Stimulated activated CD4-positive, alpha-beta T cell treated with anti-CD3 and anti-CD28 coated beads, Interleukin-15, amount 100 ng/mL, for 48 hours (primary cell): ENCODE measurements around the gene ALLC.

Experiments
- DNase-seq, 2 donors: peaks; one replicate each; pipeline ENCODE4 v3.0.0-alpha.2; 2020; ENCODE audit warnings: low read depth in 2 of 2

ALLC gene

DNA sequence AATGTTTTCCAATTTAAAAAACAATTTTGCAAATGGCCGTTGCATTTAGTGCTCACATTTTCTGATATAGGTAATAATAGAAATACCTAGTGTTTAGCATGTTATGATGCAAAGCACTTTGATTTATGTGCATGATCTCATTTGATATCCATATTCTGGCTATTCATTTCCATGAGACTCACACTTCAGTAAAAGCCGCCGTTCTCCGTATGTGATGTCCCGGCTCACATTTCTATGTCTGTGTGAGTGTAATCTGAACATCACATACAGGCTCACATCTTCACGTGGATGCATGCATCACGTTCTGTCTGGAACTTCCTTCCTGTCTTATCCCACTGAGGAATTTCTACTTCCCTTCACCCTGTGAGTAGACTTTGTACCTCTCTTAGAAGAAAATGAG, 91.2 kb downstream of the ALLC start:
- no peak for DNase-seq

DNA sequence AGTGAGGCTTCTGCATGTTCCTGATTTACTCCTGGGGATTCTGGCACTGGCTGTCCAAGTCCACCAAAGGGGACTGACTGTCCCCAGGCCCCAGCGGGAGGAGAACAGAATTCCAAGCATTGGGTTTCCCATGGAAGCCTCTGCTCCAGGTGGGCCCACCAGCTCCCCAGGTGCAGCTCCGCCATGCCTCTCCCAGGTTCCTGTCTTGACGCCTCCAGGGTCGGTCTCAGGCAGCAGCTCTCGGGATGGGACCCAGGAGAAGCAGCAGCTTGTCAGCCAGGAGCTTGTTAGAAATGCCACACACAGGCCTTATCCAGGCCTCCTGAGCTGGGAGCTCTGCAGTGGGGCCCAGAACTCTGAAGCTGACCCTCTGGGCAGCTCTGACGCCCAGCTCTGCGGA, 93.3 kb downstream of the ALLC start:
- DNase-seq = no peak

DNA sequence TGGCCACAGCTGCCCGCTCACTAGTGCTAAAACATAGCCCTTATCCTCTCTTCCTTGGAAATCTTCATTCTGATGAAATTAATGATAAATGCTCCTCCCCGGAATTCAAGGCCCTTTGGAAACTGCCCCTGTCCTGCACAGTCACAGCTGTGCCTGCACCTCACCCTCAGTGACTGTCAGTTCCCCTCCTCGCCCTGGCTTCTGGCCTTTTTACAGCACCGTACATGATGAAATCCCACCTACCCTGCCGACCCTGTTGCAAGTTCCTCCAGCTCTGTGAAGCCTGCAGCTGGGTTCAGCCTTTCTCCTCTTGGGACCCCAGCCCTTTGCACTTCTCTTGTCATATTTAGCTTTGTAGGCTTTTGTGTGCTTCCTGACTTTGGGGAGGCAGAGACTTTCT, 93.8 kb downstream of the ALLC start:
- DNase-seq = no peak
